ENCODE data around the gene UNKL.

DNA sequence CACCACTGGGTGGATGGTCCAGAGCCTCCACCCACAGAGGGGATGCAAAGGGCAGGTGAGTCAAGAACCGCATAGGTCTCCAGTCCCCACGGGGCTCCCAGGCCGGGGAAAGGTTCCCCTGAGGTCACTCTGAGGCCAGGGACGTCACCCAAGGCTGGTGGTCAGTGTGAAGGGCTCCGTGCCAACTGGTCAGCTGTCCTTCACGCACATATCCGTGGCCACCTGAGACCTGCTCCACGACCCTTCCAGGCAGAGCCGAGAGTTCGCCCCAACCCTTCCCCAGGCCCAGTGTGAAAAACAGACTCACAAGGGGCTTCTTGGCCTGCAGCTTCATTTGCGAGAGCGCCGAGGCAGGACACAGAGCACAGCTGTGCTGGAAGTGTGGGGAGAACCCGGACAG is 65.6 kb downstream of the UNKL start:
- TF ChIP-seq, protein P1, sequence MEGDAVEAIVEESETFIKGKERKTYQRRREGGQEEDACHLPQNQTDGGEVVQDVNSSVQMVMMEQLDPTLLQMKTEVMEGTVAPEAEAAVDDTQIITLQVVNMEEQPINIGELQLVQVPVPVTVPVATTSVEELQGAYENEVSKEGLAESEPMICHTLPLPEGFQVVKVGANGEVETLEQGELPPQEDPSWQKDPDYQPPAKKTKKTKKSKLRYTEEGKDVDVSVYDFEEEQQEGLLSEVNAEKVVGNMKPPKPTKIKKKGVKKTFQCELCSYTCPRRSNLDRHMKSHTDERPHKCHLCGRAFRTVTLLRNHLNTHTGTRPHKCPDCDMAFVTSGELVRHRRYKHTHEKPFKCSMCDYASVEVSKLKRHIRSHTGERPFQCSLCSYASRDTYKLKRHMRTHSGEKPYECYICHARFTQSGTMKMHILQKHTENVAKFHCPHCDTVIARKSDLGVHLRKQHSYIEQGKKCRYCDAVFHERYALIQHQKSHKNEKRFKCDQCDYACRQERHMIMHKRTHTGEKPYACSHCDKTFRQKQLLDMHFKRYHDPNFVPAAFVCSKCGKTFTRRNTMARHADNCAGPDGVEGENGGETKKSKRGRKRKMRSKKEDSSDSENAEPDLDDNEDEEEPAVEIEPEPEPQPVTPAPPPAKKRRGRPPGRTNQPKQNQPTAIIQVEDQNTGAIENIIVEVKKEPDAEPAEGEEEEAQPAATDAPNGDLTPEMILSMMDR (IDR thresholded peaks at IDR 0.05 in 4 of 5, conservative IDR thresholded peaks at IDR 0.05 in 1 of 5) = no peak
- no peak for TF ChIP-seq POLR2A (IDR thresholded peaks at IDR 0.05)
